ACC112 (cell line): ENCODE measurements around the gene SNX4.
"Not testable (repeated sequence)": the region's sequence is repeated elsewhere in the genome, so short reads cannot be mapped to it uniquely, and the experiment has no call there.

ENCODE experiments used
- H2AFZ ChIP-seq: fragments of 200-600 bp; sonication (generic); one replicate; pipeline ENCODE4 v1.6.0; 2017; ENCODE audit warnings: antibody characterized with exemption, low read length; ENCODE audit not compliant: unreplicated experiment
- H3K27ac ChIP-seq: fragments of 200-600 bp; sonication (generic); 2 replicates; pipeline ENCODE4 v1.5.1; 2014; ENCODE audit warnings: low read depth, mild to moderate bottlenecking, antibody characterized with exemption, low read length, moderate library complexity
- H3K27me3 ChIP-seq: fragments of 200-600 bp; sonication (generic); 2 replicates; pipeline ENCODE4 v1.6.1; 2014; ENCODE audit warnings: mild to moderate bottlenecking, antibody characterized with exemption, low read length, moderate library complexity, mixed read lengths; ENCODE audit not compliant: insufficient read depth
- H3K36me3 ChIP-seq: fragments of 200-600 bp; sonication (generic); 2 replicates; pipeline ENCODE4 v1.6.1; 2016; ENCODE audit warnings: mild to moderate bottlenecking, antibody characterized with exemption, low read length, moderate library complexity, mixed read lengths; ENCODE audit not compliant: insufficient read depth
- H3K4me1 ChIP-seq: fragments of 200-600 bp; sonication (generic); one replicate; pipeline ENCODE4 v1.6.1; 2016; ENCODE audit warnings: low read length, mixed read lengths; ENCODE audit not compliant: insufficient read depth, unreplicated experiment, control insufficient read depth
- H3K4me3 ChIP-seq: fragments of 200-600 bp; sonication (generic); 2 replicates; pipeline ENCODE4 v1.5.1; 2014; ENCODE audit warnings: mild to moderate bottlenecking, low read depth, low read length
- H3K79me2 ChIP-seq: fragments of 200-600 bp; sonication (generic); one replicate; pipeline ENCODE4 v1.6.0; 2016; ENCODE audit warnings: low read length; ENCODE audit not compliant: control insufficient read depth, unreplicated experiment, insufficient read depth

Gene SNX4

DNA sequence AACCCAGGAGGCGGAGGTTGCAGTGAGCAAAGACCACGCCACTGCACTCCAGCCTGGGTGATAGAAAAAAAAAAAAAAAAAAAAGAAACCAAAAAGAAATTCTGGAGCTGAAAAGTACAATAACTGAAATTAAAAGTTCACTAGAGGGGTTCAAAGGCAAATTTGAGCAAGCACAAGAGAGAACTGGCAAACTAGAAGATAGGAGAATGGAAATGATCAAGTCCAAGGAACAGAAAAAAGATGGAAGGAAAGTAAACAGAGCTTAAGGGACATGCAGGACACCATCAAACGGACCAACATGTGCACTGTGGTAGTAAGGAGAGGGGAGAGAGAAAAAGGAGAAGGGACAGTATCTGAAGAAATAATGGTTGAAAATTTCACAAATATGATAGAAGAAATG lies 12.9 kb downstream of the SNX4 start:
- peaks cover 44% of the 10 kb centered on the region for H3K79me2 ChIP-seq
- no peak overlapping the region for H3K4me3 ChIP-seq
- peaks cover 27% of the 10 kb centered on the region for H3K36me3 ChIP-seq
- H3K27me3 ChIP-seq = no peaks in the 10 kb centered on the region
- no peak overlapping the region for H2AFZ ChIP-seq
- peaks cover 12% of the 10 kb centered on the region for H3K4me1 ChIP-seq
- H3K27ac ChIP-seq = no peak overlapping the region

DNA sequence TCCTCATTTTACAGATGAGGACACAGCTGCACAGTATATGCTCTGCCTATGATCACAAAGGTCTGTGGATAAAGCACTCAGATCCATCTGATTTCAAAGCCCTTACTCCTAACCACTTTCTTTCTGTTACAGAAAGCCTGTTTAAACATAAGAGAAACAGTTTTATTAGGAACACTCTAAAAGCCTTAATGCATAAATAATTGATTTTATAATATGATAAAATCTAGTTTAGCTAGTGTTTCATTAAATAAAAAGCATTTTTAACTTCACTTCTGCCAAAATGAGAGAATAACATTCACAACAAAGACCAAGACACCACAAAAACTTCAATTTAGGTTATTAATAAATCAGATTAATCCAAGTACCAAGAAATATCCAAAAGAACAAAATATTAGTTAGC lies 21.4 kb downstream of the SNX4 start:
- no peak overlapping the region for H2AFZ ChIP-seq
- no peaks in the 10 kb centered on the region for H3K79me2 ChIP-seq
- peaks cover 34% of the 10 kb centered on the region for H3K36me3 ChIP-seq
- H3K4me3 ChIP-seq = no peak overlapping the region
- peaks cover 7% of the 10 kb centered on the region for H3K4me1 ChIP-seq
- H3K27me3 ChIP-seq = no peaks in the 10 kb centered on the region
- H3K27ac ChIP-seq = no peak overlapping the region

DNA sequence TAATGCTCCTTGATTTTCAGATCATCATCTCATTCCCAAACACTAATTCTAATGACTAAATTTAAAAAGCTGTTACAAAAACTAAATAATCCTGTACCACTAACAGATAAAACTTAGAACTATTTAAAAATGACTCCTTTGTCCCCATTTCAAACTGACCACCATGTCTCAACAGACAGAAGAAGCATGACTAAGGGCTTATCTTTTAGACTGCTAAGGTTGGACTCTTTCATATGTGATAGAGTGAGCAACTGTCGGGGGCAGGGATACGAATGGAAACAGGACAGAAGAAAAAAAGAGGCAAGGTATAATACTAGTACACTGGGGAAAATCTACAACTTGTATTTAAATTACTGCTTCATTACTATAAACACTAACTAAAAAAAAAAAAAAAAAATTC lies 23.3 kb downstream of the SNX4 start:
- Histone ChIP-seq H3K79me2 (no peaks in the 10 kb centered on the region), H3K36me3 (peaks cover 35% of the 10 kb centered on the region), H2AFZ (no peak overlapping the region), H3K4me3 (no peak overlapping the region), H3K27ac (no peak overlapping the region), H3K27me3 (no peaks in the 10 kb centered on the region), H3K4me1 (peaks cover 5% of the 10 kb centered on the region)

DNA sequence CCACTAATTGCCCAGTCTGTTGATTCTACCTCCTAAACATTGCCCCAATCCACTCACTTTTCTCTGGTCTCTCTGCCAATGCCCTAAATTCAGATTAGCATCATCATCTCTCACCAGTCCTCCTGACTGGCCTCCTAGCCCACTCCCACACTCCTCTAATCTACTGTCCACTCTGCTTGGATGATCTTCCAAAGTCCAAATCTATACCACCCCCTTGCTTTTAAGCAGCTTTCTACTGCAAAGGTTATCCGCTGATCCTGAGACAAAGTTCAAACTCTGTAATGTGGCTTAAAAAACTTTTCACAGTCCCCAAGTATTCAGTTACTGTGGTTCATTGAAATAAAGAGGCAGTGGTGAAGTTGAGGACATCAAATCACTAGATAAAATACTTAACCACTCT lies 37.6 kb downstream of the SNX4 start:
- H3K36me3 ChIP-seq = peaks cover 17% of the 10 kb centered on the region
- no peak overlapping the region for H3K4me3 ChIP-seq
- H2AFZ ChIP-seq = no peak overlapping the region
- H3K79me2 ChIP-seq = peaks cover 4% of the 10 kb centered on the region
- H3K27me3 ChIP-seq = no peaks in the 10 kb centered on the region
- no peak overlapping the region for H3K27ac ChIP-seq
- H3K4me1 ChIP-seq = peaks cover 17% of the 10 kb centered on the region

DNA sequence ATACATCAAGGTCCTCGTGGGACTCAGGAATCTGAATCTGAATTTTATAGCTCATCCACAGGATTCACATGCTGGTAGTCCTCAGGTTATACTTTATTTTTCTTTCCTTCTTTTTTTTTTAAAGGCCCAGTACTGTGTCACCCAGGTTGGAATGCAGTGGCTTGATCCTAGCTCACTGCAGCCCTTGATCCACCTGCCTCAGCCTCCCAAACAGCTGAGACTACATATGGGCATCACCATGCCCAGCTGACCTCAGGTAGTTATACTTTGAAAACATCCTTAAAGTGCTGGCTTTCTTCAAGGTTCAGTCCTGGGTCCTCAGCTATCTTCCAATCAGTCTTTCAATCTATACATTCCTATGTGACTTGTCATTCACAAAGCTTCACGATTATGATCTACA lies 38.2 kb downstream of the SNX4 start:
- no peak overlapping the region for H2AFZ ChIP-seq
- no peak overlapping the region for H3K4me3 ChIP-seq
- peak overlapping the region; percentile 72 for H3K27ac ChIP-seq
- no peaks in the 10 kb centered on the region for H3K27me3 ChIP-seq
- peaks cover 17% of the 10 kb centered on the region for H3K36me3 ChIP-seq
- peaks cover 17% of the 10 kb centered on the region for H3K4me1 ChIP-seq
- peaks cover 6% of the 10 kb centered on the region for H3K79me2 ChIP-seq

DNA sequence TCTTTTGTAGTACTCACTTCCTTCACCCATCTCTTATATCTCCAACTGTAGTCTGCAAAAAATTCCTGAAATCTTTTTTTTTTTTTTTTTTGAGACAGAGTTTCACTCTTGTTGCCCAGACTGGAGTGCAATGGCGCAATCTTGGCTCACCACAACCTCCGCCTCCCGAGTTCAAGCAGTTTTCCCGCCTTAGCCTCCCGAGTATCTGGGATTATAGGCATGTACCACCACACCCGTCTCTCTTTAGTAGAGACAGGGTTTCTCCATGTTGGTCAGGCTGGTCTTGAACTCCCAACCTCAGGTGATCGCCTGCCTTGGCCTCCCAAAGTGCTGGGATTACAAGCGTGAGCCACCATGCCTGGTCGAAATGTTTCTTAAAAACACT lies 38.6 kb downstream of the SNX4 start:
- H3K27ac ChIP-seq = peak overlapping the region; percentile 72
- H3K4me3 ChIP-seq, H3K79me2 ChIP-seq, H2AFZ ChIP-seq, H3K27me3 ChIP-seq: not testable (repeated sequence)
- peaks cover 13% of the 10 kb centered on the region for H3K36me3 ChIP-seq
- H3K4me1 ChIP-seq = peaks cover 17% of the 10 kb centered on the region

DNA sequence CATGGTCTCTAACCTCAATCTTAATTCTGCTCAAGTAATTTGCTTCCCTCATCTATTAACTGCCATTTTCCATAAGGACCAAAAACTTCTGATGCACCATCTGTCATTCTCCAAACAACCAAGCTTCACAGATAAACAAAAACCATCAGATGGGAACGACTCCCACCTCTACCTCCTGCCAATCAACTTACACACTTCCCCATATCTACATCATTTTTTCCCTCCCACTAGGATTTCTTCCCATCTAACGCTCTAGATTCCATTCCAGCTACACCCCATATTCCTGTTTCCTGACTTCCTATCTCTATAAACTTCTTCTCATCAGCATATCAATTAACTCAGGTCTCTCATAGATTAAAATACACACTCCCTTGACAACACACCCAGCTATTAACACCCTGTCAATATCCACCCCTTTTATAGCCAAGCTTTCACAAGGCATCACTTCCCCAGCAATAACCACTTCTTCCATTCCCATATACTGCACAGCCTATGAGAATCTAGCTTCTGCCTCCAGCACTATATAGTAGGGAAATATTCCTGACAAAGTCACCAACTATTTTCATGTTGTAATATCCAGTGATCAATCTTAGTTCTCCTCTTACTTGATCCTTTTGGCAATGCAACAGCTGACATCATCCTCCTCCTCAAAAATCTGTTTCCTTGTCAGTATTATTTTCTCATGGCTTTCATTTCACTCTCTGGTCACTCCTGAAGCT lies 39.2 kb downstream of the SNX4 start:
- peak overlapping the region; percentile 4; the same call in 1 of the 2 replicates for H3K4me3 ChIP-seq
- H3K27ac ChIP-seq = peak overlapping the region; percentile 72
- H3K36me3 ChIP-seq = peaks cover 13% of the 10 kb centered on the region
- no peak overlapping the region for H2AFZ ChIP-seq
- no peaks in the 10 kb centered on the region for H3K27me3 ChIP-seq
- peaks cover 6% of the 10 kb centered on the region for H3K79me2 ChIP-seq
- peaks cover 17% of the 10 kb centered on the region for H3K4me1 ChIP-seq

DNA sequence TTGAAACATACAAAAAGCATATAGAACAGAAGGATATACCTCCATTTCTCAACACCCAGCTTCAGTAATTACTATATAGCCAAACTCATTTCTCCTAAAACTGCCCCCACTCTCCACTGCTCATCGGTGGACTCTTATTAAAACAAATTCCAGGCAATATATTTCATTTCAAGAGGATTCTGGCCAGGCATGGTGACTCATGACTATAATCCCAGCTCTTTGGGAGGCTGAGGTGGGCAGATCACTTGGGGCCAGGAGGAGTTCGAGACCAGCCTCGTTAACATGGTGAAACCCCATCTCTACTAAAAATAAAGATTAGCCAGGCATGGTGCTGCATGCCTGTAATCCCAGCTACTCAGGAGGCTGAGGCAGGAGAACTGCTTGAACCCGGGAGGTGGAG lies 40.9 kb downstream of the SNX4 start:
- Histone ChIP-seq H3K27ac (peak overlapping the region; percentile 64), H3K4me3 (no peak overlapping the region), H3K79me2 (peaks cover 6% of the 10 kb centered on the region), H3K36me3 (peaks cover 16% of the 10 kb centered on the region), H2AFZ (no peak overlapping the region), H3K4me1 (peaks cover 17% of the 10 kb centered on the region), H3K27me3 (no peaks in the 10 kb centered on the region)

DNA sequence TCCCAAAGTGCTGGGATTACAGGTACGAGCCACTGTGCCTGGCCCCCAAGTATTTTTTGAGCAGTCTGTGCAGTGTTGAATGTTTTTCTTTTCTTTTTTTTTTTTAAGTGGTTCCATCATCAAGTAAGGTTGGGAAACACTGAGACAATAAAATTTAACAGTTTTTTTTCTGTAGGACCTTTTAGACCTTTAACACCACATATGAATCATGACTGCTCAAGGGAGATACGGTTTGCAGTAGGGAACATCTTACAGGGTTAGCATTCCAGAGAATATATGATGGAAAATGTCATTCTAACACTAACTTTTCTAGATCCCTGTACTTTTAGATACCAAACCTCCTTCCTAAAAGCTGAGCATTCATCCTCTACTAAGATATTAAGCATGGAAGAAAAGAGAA lies 41.7 kb downstream of the SNX4 start:
- Histone ChIP-seq H3K4me1 (peaks cover 17% of the 10 kb centered on the region), H3K36me3 (peaks cover 16% of the 10 kb centered on the region), H3K79me2 (peaks cover 6% of the 10 kb centered on the region), H3K27me3 (no peaks in the 10 kb centered on the region), H3K4me3 (no peak overlapping the region), H2AFZ (no peak overlapping the region), H3K27ac (peak overlapping the region; percentile 64)

DNA sequence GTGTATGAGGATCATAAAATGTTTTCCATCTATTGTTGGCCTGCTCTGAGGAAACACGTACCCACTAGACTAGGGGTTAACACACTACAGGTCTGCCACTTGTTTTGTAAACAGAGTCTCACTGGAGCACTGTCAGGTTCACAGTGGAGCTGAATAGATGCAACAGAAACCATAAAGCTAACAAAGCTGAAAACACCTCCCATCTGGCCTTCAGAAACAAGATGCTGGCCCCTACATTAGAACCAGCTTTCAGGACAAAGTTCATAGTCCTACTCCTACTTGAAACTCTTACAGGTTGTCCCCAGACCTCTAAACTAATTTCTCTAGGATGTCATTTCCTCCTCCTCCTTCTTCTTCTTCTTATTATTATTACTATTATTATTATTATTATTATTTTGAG lies 42.3 kb downstream of the SNX4 start:
- H3K79me2 ChIP-seq = peaks cover 6% of the 10 kb centered on the region
- no peaks in the 10 kb centered on the region for H3K27me3 ChIP-seq
- H3K27ac ChIP-seq = no peak overlapping the region
- no peak overlapping the region for H3K4me3 ChIP-seq
- peaks cover 17% of the 10 kb centered on the region for H3K4me1 ChIP-seq
- H3K36me3 ChIP-seq = peaks cover 16% of the 10 kb centered on the region
- H2AFZ ChIP-seq = no peak overlapping the region

DNA sequence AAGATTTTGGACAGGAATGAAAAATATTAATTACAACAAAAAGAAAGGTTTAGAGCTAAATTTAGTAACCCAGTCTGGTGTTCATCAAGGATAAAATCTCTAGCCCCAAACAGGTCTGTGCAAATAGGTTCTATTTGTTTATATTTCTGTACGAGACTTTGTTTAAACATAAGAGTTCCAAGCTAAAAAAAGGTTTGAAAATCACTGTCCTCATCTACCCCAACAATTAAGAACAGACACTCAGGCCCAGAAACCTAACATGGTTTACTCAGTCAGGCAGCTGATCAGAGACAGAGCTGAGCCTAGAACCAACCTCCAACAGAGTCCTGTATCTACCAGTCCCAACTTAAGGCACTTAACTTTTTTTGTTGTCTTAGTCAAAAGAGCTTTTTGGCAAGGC lies 49.3 kb downstream of the SNX4 start:
- Histone ChIP-seq H3K27ac (no peak overlapping the region), H3K36me3 (peaks cover 20% of the 10 kb centered on the region; the same call in 1 of the 2 replicates), H3K4me3 (no peak overlapping the region), H3K27me3 (no peaks in the 10 kb centered on the region), H3K4me1 (no peaks in the 10 kb centered on the region), H3K79me2 (no peaks in the 10 kb centered on the region), H2AFZ (no peak overlapping the region)
